ENCODE results near the gene DNMT3A.

GRCh38 chr2:25255745-25256487 lies 85.8 kb downstream of the DNMT3A start:
- no peak for TF ChIP-seq CTCF (IDR thresholded peaks at IDR 0.05; ENCODE audit: insufficient read depth, low read depth, low read length)
- no peak for TF ChIP-seq EZH2 (IDR thresholded peaks at IDR 0.05; ENCODE audit: insufficient read depth, low read length)
